Fibroblast of lung (primary cell): ENCODE measurements around the gene MAGI2. TPM values are rescaled to one million over a fixed set of nuclear protein-coding genes. Genes with fewer than 3 reads are reported as not detected.

Source experiments
- DNase-seq, 2 donors: peaks; one replicate each; pipeline versions ENCODE4 v3.0.0 to v3.0.0-alpha.2; 2010; ENCODE audit warnings: low read depth in 2 of 2
- H2AFZ ChIP-seq: 2 replicates; pipeline ENCODE4 v1.5.1; 2012; ENCODE audit warnings: low read length, control low read depth, inconsistent platforms
- H3K27ac ChIP-seq: 2 replicates; pipeline ENCODE4 v1.5.1; 2011; ENCODE audit warnings: low read length, control low read depth; ENCODE audit not compliant: insufficient read depth
- H3K27me3 ChIP-seq: 2 replicates; pipeline ENCODE4 v1.5.1; 2011; ENCODE audit warnings: mild to moderate bottlenecking, low read length; ENCODE audit not compliant: control insufficient read depth, insufficient read depth
- H3K36me3 ChIP-seq: 2 replicates; pipeline ENCODE4 v1.5.1; 2011; ENCODE audit warnings: low read length; ENCODE audit not compliant: control insufficient read depth, insufficient read depth
- H3K4me1 ChIP-seq: 2 replicates; pipeline ENCODE4 v1.5.1; 2011; ENCODE audit warnings: low read length; ENCODE audit not compliant: control insufficient read depth, insufficient read depth; ENCODE audit errors: extremely low read depth
- H3K4me2 ChIP-seq: 2 replicates; pipeline ENCODE4 v1.5.1; 2011; ENCODE audit warnings: low read length, control low read depth; ENCODE audit not compliant: insufficient read depth; ENCODE audit errors: extremely low read depth
- H3K4me3 ChIP-seq, 4 experiments: fragments of 200-600 bp in 1 of 4; sonication (generic) in 1 of 4; replicated peaks in 1 of 4; 2 replicates each; pipeline ENCODE4 v1.5.1; 2011 to 2016; ENCODE audit warnings: low read length in 4 of 4, low read depth in 3 of 4, mild to moderate bottlenecking in 3 of 4, control low read depth in 2 of 4, inconsistent platforms in 1 of 4, mixed read lengths in 1 of 4; ENCODE audit not compliant: insufficient read depth in 1 of 4; ENCODE audit errors: control extremely low read depth in 1 of 4
- H3K79me2 ChIP-seq: 2 replicates; pipeline ENCODE4 v1.5.1; 2012; ENCODE audit warnings: mild to moderate bottlenecking, low read length, inconsistent platforms; ENCODE audit not compliant: control insufficient read depth, insufficient read depth
- H3K9ac ChIP-seq: 2 replicates; pipeline ENCODE4 v1.5.1; 2011; ENCODE audit warnings: mild to moderate bottlenecking, low read length, control low read depth; ENCODE audit not compliant: insufficient read depth
- H3K9me3 ChIP-seq: 2 replicates; pipeline ENCODE4 v1.5.1; 2012; ENCODE audit warnings: low read depth, low read length; ENCODE audit not compliant: control insufficient read depth, insufficient read depth
- H4K20me1 ChIP-seq: 2 replicates; pipeline ENCODE4 v1.5.1; 2011; ENCODE audit warnings: low read length; ENCODE audit not compliant: control insufficient read depth, insufficient read depth; ENCODE audit errors: extremely low read depth
- CTCF ChIP-seq, 2 donors: IDR thresholded peaks in 1 of 2; conservative IDR thresholded peaks in 1 of 2; 1 replicate in 1 of 2; 2 replicates in 1 of 2; pipeline ENCODE4 v1.5.1; 2011 to 2012; ENCODE audit warnings: low read length in 2 of 2, control low read depth in 1 of 2, inconsistent platforms in 1 of 2, low read depth in 1 of 2, mild to moderate bottlenecking in 1 of 2
- EZH2 ChIP-seq: IDR thresholded peaks from 2 replicates; pipeline ENCODE4 v1.5.1; 2012; ENCODE audit warnings: low read length, control low read depth, mild to moderate bottlenecking; ENCODE audit errors: missing control alignments
- polyA plus RNA-seq, 2 donors: library from polyadenylated mRNA; depleted of rRNA in 1 of 2; stranded (reverse) in 1 of 2; unstranded in 1 of 2; fragments of >200 nt; gene quantifications; 2 replicates each; pipeline ENCODE4 v1.2.1, GENCODE V29; 2011 to 2012; ENCODE audit warnings: missing spikeins in 1 of 2
- total RNA-seq: library from RNA; depleted of rRNA; stranded (reverse); fragments of >200 nt; gene quantifications from 2 replicates; pipeline ENCODE4 v1.2.1, GENCODE V29; 2014

MAGI2 gene
- total and polyA plus RNA-seq, 2 donors (not counting 1 experiment from before 2014, with no cell fraction given), result 1.8 to 17.0 TPM

DNA sequence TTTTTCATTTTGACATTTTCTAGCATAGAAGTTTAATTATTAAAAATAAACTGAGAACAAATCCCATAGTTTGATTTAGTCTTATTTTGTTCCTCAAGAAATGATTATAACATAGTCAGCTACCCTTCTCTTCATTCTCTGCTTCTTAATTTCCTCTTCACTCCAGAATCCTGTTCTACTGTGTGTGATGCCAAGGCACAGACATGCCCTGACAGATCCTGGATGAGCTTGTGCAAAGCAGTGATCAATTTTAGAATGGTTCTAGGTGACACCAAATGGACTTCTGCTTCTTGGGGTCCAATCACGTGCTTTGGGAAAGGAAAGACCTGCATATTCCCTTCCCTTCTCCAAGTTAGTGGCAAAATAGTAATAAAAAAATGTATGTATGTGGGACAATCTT lies 665.6 kb downstream of the MAGI2 start:
- Histone ChIP-seq H2AFZ (no peak overlapping the region), H3K4me1 (no peaks in the 10 kb centered on the region), H3K9me3 (no peaks in the 10 kb centered on the region), H3K27me3 (no peaks in the 10 kb centered on the region), H3K4me3 (no peak overlapping the region), H3K9ac (no peak overlapping the region), H3K4me2 (no peak overlapping the region), H3K36me3 (no peaks in the 10 kb centered on the region), H3K79me2 (no peaks in the 10 kb centered on the region), H3K27ac (no peak overlapping the region), H4K20me1 (no peaks in the 10 kb centered on the region)
- peak in 1 of 2 donors; percentile 11 for DNase-seq
- TF ChIP-seq CTCF (conservative IDR thresholded peaks at IDR 0.05 in 1 of 2, IDR thresholded peaks at IDR 0.05 in 1 of 2; ENCODE audit: low read depth in 1 of 2, low read length in 2 of 2) (no peak), EZH2 (no peak)

DNA sequence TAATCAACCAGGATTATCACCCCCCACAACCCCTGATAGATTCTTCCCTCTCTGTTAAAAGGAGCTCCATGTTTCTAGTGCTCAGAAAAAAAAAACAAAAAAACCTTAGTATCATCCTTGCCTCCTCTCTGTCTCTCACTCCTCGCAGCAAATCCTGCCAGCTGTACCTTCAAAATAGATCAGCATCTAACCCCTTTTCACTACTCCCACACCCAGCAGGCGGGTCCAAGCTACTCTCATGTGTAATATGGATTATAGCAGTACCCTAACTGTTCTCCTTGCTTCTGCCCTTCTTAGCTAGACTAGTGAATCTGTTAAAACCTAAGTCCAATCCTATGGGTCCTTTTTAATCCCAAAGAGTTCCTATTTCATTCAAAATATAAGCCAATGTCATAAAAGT lies 667.4 kb downstream of the MAGI2 start:
- Histone ChIP-seq H3K4me1 (no peaks in the 10 kb centered on the region), H3K9ac (no peak overlapping the region), H3K4me2 (no peak overlapping the region), H2AFZ (no peak overlapping the region), H3K4me3 (no peak overlapping the region), H3K9me3 (no peaks in the 10 kb centered on the region), H3K27me3 (no peaks in the 10 kb centered on the region), H3K79me2 (no peaks in the 10 kb centered on the region), H4K20me1 (no peaks in the 10 kb centered on the region), H3K36me3 (no peaks in the 10 kb centered on the region), H3K27ac (no peak overlapping the region)
- TF ChIP-seq CTCF (conservative IDR thresholded peaks at IDR 0.05 in 1 of 2, IDR thresholded peaks at IDR 0.05 in 1 of 2; ENCODE audit: low read depth in 1 of 2, low read length in 2 of 2), result no peak
- no peak for TF ChIP-seq EZH2
- no peak for DNase-seq

GRCh38 chr7:78783179-78783962 lies 670.1 kb downstream of the MAGI2 start:
- Histone ChIP-seq H3K9me3 (no peaks in the 10 kb centered on the region), H3K36me3 (no peaks in the 10 kb centered on the region), H2AFZ (no peak overlapping the region), H3K4me1 (no peaks in the 10 kb centered on the region), H3K27me3 (no peaks in the 10 kb centered on the region), H4K20me1 (no peaks in the 10 kb centered on the region), H3K4me3 (no peak overlapping the region), H3K79me2 (no peaks in the 10 kb centered on the region), H3K4me2 (no peak overlapping the region), H3K27ac (no peak overlapping the region), H3K9ac (no peak overlapping the region)
- DNase-seq, result no peak
- no peak for TF ChIP-seq EZH2
- no peak for TF ChIP-seq CTCF (conservative IDR thresholded peaks at IDR 0.05 in 1 of 2, IDR thresholded peaks at IDR 0.05 in 1 of 2; ENCODE audit: low read depth in 1 of 2, low read length in 2 of 2)
